Hepatic stellate cell (primary cell): ENCODE data around the gene PAK3.

Experiments
- DNase-seq: peaks from one replicate; pipeline ENCODE4 v3.0.0; 2011; ENCODE audit warnings: low spot score

The PAK3 gene

DNA sequence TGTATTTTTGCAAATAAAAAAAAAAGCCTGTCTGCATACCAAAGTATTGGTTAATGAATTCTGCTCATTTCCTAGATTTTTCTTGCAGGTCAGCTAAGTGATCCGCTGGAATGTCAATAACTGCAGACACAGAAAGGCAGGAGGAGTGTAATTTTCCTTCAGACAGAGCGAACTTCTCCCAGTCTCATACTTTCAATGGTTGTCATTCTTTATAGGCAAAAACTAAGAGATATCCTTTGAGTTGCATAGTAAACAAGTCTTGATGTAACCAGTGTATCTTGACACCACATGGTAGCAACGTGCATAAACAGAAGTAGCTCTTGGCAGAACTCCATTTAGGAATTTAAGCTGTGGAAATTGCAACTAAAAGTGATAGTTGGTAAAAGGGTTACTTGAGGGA is 166.1 kb downstream of the PAK3 start:
- no peak for DNase-seq

DNA sequence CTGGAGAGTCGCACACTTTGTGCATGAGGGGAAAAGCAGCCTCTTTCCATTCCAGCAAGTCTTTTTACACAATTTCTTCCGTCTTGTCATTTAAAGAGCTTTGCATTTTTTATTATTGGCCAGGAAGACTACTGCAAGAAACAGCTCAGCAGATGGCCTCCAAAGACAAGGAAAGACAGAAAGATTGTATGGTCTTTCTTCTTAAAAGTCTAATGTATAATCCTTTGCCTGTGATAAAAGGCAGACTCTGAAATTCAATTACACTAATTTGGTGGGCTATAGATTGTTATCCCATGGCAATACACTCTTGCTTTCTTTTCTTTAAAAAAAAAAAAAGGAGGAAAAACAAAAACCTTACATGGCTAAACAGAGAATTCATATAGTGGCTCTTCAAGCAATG is 168.4 kb downstream of the PAK3 start:
- DNase-seq, result no peak

DNA sequence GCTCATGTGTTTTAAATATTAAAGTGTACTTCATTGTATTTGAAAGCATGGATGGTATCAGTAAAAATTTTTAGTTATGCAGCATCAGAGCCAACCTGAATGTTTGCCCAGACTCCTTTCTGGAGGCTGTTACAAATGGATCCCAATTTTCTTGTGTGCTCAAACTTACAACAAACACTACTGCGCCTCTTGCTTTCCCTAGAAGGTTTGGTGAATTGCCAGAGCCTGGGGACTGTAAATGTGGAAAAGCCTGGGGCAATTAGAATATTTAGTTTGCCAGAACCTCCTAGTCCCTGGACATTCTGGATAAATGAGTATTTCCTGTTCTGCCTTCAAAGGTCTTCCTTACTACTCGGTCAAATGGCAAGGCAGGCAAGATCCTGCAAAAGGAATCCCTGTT is 169.5 kb downstream of the PAK3 start:
- no peak for DNase-seq

DNA sequence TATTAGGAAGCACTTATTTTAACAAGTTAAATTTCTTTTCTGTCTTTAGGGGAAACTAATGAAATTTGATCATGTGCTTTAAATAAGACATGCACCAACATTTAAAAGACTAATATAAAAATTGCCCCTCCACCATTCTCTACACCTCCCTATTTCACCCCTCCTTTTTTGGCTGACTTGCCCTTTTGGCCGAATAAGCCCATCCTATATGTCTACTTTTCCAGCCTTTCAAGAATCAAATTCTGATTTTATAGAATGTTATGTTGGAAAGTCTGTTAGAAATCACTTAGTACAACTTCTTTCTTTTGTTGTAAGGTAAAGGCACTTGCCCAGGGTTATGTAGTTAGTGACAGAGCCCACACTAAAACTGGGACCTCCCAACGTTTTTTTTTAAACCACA is 172.5 kb downstream of the PAK3 start:
- DNase-seq, result no peak

DNA sequence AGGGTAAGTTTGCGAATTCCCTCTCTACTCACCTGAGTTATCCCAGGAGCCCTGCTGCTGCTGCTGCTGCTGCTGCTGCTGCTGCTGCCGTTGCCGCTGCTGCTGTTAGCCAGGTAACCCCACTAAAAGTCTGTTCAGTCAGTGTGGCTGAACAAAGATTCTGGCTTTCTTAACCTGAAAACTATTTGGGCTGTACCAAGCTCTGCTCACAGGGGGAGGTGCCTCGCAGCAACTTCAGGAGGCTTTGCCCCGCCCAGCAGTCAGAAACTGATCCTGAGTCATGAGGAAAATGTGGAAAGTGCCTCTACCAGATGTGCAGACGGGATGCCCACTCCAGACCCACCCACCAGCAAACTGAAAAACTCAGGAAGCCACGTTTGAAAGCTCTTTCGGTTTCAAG is 174.3 kb downstream of the PAK3 start, which contains the start of gene CAPN6:
Gene CAPN6 (minus strand): TSS at position 145 of the 400 bp plus-strand sequence. CDS start 6,547 bp downstream, outside the sequence.
- DNase-seq, result no peak
